OCI-LY7 (cell line): ENCODE measurements around the gene PEBP1. TPM values are rescaled to one million over a fixed set of nuclear protein-coding genes. Genes with fewer than 3 reads are reported as not detected.

ENCODE experiments used
- BruUV-seq: library from RNA; stranded (reverse); fragments of 400-500 nt; replicated peaks from 2 replicates; lab custom pipeline; 2021; lab: Mats Ljungman, UMichigan
- CTCF ChIA-PET: fragments of 300-600 bp; sonication (Branson Sonifier 250); formaldehyde crosslinking; loops from one replicate; lab custom pipeline; 2022; ENCODE audit warnings: antibody characterized with exemption; ENCODE audit not compliant: unreplicated experiment; lab: Charles Lee
- POLR2A ChIA-PET: fragments of 300-600 bp; sonication (Branson Sonifier 250); formaldehyde crosslinking; loops from one replicate; lab custom pipeline; 2022; ENCODE audit warnings: antibody characterized with exemption; lab: Charles Lee
- DNase-seq: peaks from one replicate; pipeline ENCODE4 v3.0.0-alpha.2; 2015; ENCODE audit warnings: low spot score
- H2AFZ ChIP-seq: fragments of 200-600 bp; sonication (generic), shearing (Covaris generic); 2 replicates; pipeline ENCODE4 v1.6.1; 2014; ENCODE audit warnings: mild to moderate bottlenecking, antibody characterized with exemption, low read length, moderate library complexity
- H3K27ac ChIP-seq: fragments of 200-600 bp; sonication (generic); 2 replicates; pipeline ENCODE4 v1.5.1; 2014; ENCODE audit warnings: mixed run types, low read depth, mild to moderate bottlenecking, moderate library complexity, low read length, inconsistent platforms; ENCODE audit not compliant: poor library complexity, severe bottlenecking
- H3K36me3 ChIP-seq: fragments of 200-600 bp; sonication (generic); 2 replicates; pipeline ENCODE4 v1.6.1; 2014; ENCODE audit warnings: mild to moderate bottlenecking, antibody characterized with exemption, low read length, moderate library complexity, mixed read lengths; ENCODE audit not compliant: insufficient read depth
- H3K4me1 ChIP-seq: fragments of 200-600 bp; sonication (generic); 2 replicates; pipeline ENCODE4 v1.5.1; 2014; ENCODE audit warnings: mild to moderate bottlenecking, low read length; ENCODE audit not compliant: insufficient read depth, poor library complexity, severe bottlenecking
- H3K4me2 ChIP-seq: fragments of 200-600 bp; sonication (generic); 2 replicates; pipeline ENCODE4 v1.6.1; 2014; ENCODE audit warnings: mild to moderate bottlenecking, low read length
- H3K4me3 ChIP-seq: fragments of 200-600 bp; sonication (generic); 2 replicates; pipeline ENCODE4 v1.5.1; 2014; ENCODE audit warnings: mild to moderate bottlenecking, low read depth, low read length; ENCODE audit not compliant: poor library complexity, severe bottlenecking
- H3K79me2 ChIP-seq: fragments of 200-600 bp; sonication (generic); 2 replicates; pipeline ENCODE4 v1.6.1; 2016; ENCODE audit warnings: low read depth, mild to moderate bottlenecking, low read length, moderate library complexity, mixed read lengths; ENCODE audit not compliant: insufficient read depth
- H3K9me2 ChIP-seq: fragments of 200-600 bp; sonication (generic); 2 replicates; pipeline ENCODE4 v1.6.1; 2016; ENCODE audit warnings: mild to moderate bottlenecking, low read length, mixed read lengths; ENCODE audit not compliant: insufficient read depth
- H3K9me3 ChIP-seq: fragments of 200-600 bp; sonication (generic); 2 replicates; pipeline ENCODE4 v1.6.1; 2014; ENCODE audit warnings: mild to moderate bottlenecking, mixed run types, low read length, mixed read lengths
- H4K20me1 ChIP-seq: fragments of 200-600 bp; sonication (generic); 2 replicates; pipeline ENCODE4 v1.6.1; 2014; ENCODE audit warnings: mild to moderate bottlenecking, antibody characterized with exemption, low read length, moderate library complexity, mixed read lengths; ENCODE audit not compliant: insufficient read depth
- EZH2phosphoT487 ChIP-seq: fragments of 200-600 bp; sonication (generic); IDR thresholded peaks from 2 replicates; pipeline ENCODE4 v1.6.1; 2018; ENCODE audit warnings: low read depth, borderline replicate concordance, mild to moderate bottlenecking, mixed run types, antibody characterized with exemption, low read length, moderate library complexity, mixed read lengths
- intact Hi-C: fragments of 100-400 bp; cut with micrococcal nuclease; formaldehyde crosslinking; loops from one replicate; pipeline ENCODE4 v1.10.0; 2022; ENCODE audit not compliant: unreplicated experiment
- total RNA-seq, 2 experiments: library from RNA; depleted of rRNA in 1 of 2; stranded (reverse); fragments of >200 nt in 1 of 2; shearing (Covaris generic) in 1 of 2; gene quantifications; 2 replicates each; pipeline ENCODE4 v1.2.3, GENCODE V29; 2014 to 2022
- TF ChIP-seq, protein P1 (sequence below): fragments of 200-600 bp; sonication (generic); conservative IDR thresholded peaks from 2 replicates; pipeline ENCODE4 v1.5.1; 2014; ENCODE audit warnings: mild to moderate bottlenecking, antibody characterized with exemption, low read length, moderate library complexity, mixed read lengths

The PEBP1 gene
- total RNA-seq, 2 experiments from 2014 or later = 128 to 154 TPM

- Histone ChIP-seq H4K20me1 (peaks cover 8% of the 10 kb centered on the region; the same call in 1 of the 2 replicates), H3K9me2 (no peaks in the 10 kb centered on the region), H3K36me3 (peaks cover 9% of the 10 kb centered on the region; the same call in 1 of the 2 replicates), H3K9me3 (no peaks in the 10 kb centered on the region), H3K4me2 (no peak overlapping the region), H3K4me3 (no peak overlapping the region), H2AFZ (no peak overlapping the region), H3K4me1 (peaks cover 21% of the 10 kb centered on the region), H3K79me2 (no peaks in the 10 kb centered on the region), H3K27ac (no peak overlapping the region)
- TF ChIP-seq EZH2phosphoT487 = no peak
- TF ChIP-seq, protein P1, sequence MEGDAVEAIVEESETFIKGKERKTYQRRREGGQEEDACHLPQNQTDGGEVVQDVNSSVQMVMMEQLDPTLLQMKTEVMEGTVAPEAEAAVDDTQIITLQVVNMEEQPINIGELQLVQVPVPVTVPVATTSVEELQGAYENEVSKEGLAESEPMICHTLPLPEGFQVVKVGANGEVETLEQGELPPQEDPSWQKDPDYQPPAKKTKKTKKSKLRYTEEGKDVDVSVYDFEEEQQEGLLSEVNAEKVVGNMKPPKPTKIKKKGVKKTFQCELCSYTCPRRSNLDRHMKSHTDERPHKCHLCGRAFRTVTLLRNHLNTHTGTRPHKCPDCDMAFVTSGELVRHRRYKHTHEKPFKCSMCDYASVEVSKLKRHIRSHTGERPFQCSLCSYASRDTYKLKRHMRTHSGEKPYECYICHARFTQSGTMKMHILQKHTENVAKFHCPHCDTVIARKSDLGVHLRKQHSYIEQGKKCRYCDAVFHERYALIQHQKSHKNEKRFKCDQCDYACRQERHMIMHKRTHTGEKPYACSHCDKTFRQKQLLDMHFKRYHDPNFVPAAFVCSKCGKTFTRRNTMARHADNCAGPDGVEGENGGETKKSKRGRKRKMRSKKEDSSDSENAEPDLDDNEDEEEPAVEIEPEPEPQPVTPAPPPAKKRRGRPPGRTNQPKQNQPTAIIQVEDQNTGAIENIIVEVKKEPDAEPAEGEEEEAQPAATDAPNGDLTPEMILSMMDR = no peak
- intact Hi-C loops = no loop called here
- POLR2A ChIA-PET = interaction anchor here (0.7 to 0.8 kb wide), 2 partner anchors 99 to 190 kb away, joined by 3 read pairs; no protein-coding TSS in a partner anchor
- DNase-seq = no peak
- CTCF ChIA-PET = no interaction called here
- BruUV-seq = no TSS peak
These were observed 49.9 kb downstream of the PEBP1 start for GRCh38 chr12:118185602-118186397.

GRCh38 chr12:118187751-118188435, 52.0 kb downstream of the PEBP1 start:
- Histone ChIP-seq H3K79me2 (no peaks in the 10 kb centered on the region), H3K4me2 (no peak overlapping the region), H3K9me3 (no peaks in the 10 kb centered on the region), H3K36me3 (peaks cover 8% of the 10 kb centered on the region; the same call in 1 of the 2 replicates), H3K4me1 (peaks cover 9% of the 10 kb centered on the region), H3K9me2 (no peaks in the 10 kb centered on the region), H3K27ac (no peak overlapping the region), H2AFZ (no peak overlapping the region), H4K20me1 (peaks cover 5% of the 10 kb centered on the region; the same call in 1 of the 2 replicates), H3K4me3 (no peak overlapping the region)
- intact Hi-C loops = no loop called here
- no TSS peak for BruUV-seq
- no peak for DNase-seq
- TF ChIP-seq, protein P1 = no peak
- TF ChIP-seq EZH2phosphoT487 = no peak
- ChIA-PET CTCF (no interaction called here), POLR2A (interaction anchor here (0.7 kb wide), 1 partner anchor 54 kb away, joined by 5 read pairs; no protein-coding TSS in a partner anchor)
